SH-SY5Y (cell line): Measurements from ENCODE around the gene LARGE1.

Experiments
- GATA2 ChIP-seq: IDR thresholded peaks from 2 replicates; pipeline ENCODE4 v1.6.1; 2011; ENCODE audit warnings: mild to moderate bottlenecking, low read depth, low read length
- GATA3 ChIP-seq: IDR thresholded peaks from 2 replicates; pipeline ENCODE4 v1.6.1; 2011; ENCODE audit warnings: low read depth, mild to moderate bottlenecking, low read length, moderate library complexity

DNA sequence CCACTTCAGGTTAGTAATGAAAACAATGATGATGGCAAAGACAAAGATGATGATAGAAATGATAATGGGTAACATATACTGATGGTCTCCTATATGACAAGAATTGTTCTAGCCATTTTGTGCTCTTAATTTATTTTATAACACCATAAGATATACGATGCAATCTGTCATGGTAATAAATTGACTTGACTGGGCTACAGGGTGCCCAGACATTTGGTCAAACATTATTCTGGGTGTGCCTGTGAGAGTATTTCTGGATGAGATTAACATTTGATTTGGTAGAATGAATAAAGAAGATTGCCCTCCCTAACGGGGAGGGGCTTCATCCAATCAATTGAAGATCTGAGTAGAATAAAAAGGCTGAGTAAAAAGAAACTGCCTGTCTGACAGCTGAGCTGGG, 237.3 kb downstream of the LARGE1 start:
- no peak for TF ChIP-seq GATA2
- no peak for TF ChIP-seq GATA3
